GM12874 (cell line): ENCODE measurements around the gene TPRG1.

Experiments
- TF ChIP-seq, protein P1 (sequence below): IDR thresholded peaks from 2 replicates; pipeline ENCODE4 v1.5.1; 2011; ENCODE audit warnings: low read depth, mild to moderate bottlenecking, control low read depth, low read length, moderate library complexity; ENCODE audit not compliant: insufficient read depth

TPRG1 gene

DNA sequence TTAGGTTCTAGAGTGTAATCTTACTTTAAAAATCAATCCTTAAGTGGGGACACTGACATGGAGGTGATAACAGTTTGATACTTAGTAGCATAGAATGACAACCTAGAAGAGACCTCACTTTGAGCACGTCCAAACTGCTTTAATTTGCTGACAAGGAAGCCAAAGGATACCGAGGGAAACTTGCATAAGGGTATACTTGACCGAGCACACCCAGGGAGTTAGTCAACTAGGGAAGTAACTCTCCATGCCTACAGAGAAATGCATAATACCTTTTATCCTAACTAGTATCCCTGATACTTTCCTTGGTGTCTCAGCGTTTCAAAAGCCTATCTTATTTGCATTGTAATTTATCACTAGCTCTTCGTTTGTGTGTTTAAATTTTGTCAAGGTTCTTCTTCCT lies 5.5 kb upstream of the TPRG1 start:
- TF ChIP-seq, protein P1, sequence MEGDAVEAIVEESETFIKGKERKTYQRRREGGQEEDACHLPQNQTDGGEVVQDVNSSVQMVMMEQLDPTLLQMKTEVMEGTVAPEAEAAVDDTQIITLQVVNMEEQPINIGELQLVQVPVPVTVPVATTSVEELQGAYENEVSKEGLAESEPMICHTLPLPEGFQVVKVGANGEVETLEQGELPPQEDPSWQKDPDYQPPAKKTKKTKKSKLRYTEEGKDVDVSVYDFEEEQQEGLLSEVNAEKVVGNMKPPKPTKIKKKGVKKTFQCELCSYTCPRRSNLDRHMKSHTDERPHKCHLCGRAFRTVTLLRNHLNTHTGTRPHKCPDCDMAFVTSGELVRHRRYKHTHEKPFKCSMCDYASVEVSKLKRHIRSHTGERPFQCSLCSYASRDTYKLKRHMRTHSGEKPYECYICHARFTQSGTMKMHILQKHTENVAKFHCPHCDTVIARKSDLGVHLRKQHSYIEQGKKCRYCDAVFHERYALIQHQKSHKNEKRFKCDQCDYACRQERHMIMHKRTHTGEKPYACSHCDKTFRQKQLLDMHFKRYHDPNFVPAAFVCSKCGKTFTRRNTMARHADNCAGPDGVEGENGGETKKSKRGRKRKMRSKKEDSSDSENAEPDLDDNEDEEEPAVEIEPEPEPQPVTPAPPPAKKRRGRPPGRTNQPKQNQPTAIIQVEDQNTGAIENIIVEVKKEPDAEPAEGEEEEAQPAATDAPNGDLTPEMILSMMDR = no peak

- TF ChIP-seq, protein P1 = no peak
Observed at GRCh38 chr3:189167027-189167766, 4.6 kb upstream of the TPRG1 start.

- TF ChIP-seq, protein P1 = no peak
Observed at GRCh38 chr3:189168711-189169110, 3.1 kb upstream of the TPRG1 start.

- TF ChIP-seq, protein P1 = 0 out of 2 replicates have a peak, but pooled peaks have one; percentile 4
Observed at GRCh38 chr3:189169728-189170127, 2.0 kb upstream of the TPRG1 start.

DNA sequence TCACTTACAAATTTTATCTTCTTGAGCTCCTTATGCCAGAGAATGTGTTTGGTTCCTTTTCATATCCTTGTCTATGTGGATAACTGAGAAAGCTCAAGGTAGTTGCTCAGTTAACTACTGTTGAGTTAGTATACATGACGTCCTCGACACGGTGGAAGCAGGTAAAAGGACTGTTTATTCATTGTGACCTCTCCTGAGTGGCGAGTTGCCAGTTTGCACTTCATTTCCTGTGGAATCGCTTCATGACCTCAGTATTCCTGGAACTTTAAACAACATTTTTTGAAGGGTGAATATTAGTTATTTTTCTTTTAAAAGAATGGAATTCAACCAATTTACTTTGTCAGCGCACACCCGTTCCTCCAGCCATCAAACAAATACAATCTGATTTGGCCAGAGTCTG lies 1.2 kb upstream of the TPRG1 start:
- TF ChIP-seq, protein P1 = no peak

- TF ChIP-seq, protein P1 = no peak
Observed at GRCh38 chr3:189172668-189173419, 1.1 kb downstream of the TPRG1 start.

GRCh38 chr3:189184566-189184965 lies 12.8 kb downstream of the TPRG1 start:
- TF ChIP-seq, protein P1 = no peak
